C4-2B (cell line): ENCODE measurements around the gene AKR1C3.
"Not testable (repeated sequence)": the region's sequence is repeated elsewhere in the genome, so short reads cannot be mapped to it uniquely, and the experiment has no call there.

ENCODE experiments used
- H3K27ac ChIP-seq: fragments of 450-650 bp; 2 replicates; pipeline ENCODE4 v1.5.1; 2017
- CTCF ChIP-seq: fragments of 450-650 bp; conservative IDR thresholded peaks from 2 replicates; pipeline ENCODE4 v1.5.1; 2017; ENCODE audit warnings: mild to moderate bottlenecking
- ZFX ChIP-seq: fragments of 450-650 bp; IDR thresholded peaks from 2 replicates; pipeline ENCODE4 v1.6.1; 2017

AKR1C3 gene

GRCh38 chr10:5092375-5092774 is 1.8 kb upstream of the AKR1C3 start:
- TF ChIP-seq ZFX (no peak), CTCF (no peak)
- H3K27ac ChIP-seq = no peak overlapping the region

GRCh38 chr10:5092848-5093790 is 1.1 kb upstream of the AKR1C3 start:
- no peak overlapping the region for H3K27ac ChIP-seq
- TF ChIP-seq CTCF (no peak), ZFX (no peak)

- H3K27ac ChIP-seq = no peak overlapping the region
- TF ChIP-seq ZFX (no peak), CTCF (no peak)
Observed at GRCh38 chr10:5095687-5096086, 1.5 kb downstream of the AKR1C3 start.

GRCh38 chr10:5096108-5096507 is 1.9 kb downstream of the AKR1C3 start:
- no peak overlapping the region for H3K27ac ChIP-seq
- TF ChIP-seq CTCF (no peak), ZFX (no peak)

GRCh38 chr10:5102479-5102878 is 8.3 kb downstream of the AKR1C3 start:
- not testable (repeated sequence) for H3K27ac ChIP-seq

- TF ChIP-seq ZFX (no peak), CTCF (no peak)
- no peak overlapping the region for H3K27ac ChIP-seq
Observed at GRCh38 chr10:5103481-5103880, 9.3 kb downstream of the AKR1C3 start.

- H3K27ac ChIP-seq = no peak overlapping the region
- TF ChIP-seq CTCF = no peak
- TF ChIP-seq ZFX = no peak
Observed at GRCh38 chr10:5105626-5106025, 11.4 kb downstream of the AKR1C3 start.

- TF ChIP-seq CTCF = no peak
- no peak overlapping the region for H3K27ac ChIP-seq
Observed at GRCh38 chr10:5106553-5106952, 12.3 kb downstream of the AKR1C3 start.
